Neuron (in vitro differentiated cells): ENCODE data around the gene BEST1.
"Not testable (repeated sequence)": the region's sequence is repeated elsewhere in the genome, so short reads cannot be mapped to it uniquely, and the experiment has no call there.

Source experiments
- H2AFZ ChIP-seq: one replicate; pipeline ENCODE4 v1.6.1; 2013; ENCODE audit warnings: low read depth, mild to moderate bottlenecking, inconsistent platforms, low read length, moderate library complexity
- H3K27me3 ChIP-seq: one replicate; pipeline ENCODE4 v1.6.1; 2013; ENCODE audit warnings: low read length; ENCODE audit not compliant: insufficient read depth
- H3K36me3 ChIP-seq: one replicate; pipeline ENCODE4 v1.6.1; 2013; ENCODE audit warnings: low read length; ENCODE audit not compliant: insufficient read depth
- H3K4me1 ChIP-seq: one replicate; pipeline ENCODE4 v1.6.1; 2013; ENCODE audit warnings: low read length; ENCODE audit not compliant: insufficient read depth
- H3K4me3 ChIP-seq: 2 replicates; pipeline ENCODE4 v1.5.1; 2013; ENCODE audit warnings: mild to moderate bottlenecking, low read length, moderate library complexity
- H3K9me3 ChIP-seq: one replicate; pipeline ENCODE4 v1.6.1; 2013; ENCODE audit warnings: low read length

BEST1 gene

GRCh38 chr11:61957021-61957770, 7.0 kb downstream of the BEST1 start:
- H2AFZ ChIP-seq = no peak overlapping the region
- H3K4me1 ChIP-seq = no peaks in the 10 kb centered on the region
- no peaks in the 10 kb centered on the region for H3K9me3 ChIP-seq
- no peak overlapping the region for H3K4me3 ChIP-seq
- no peaks in the 10 kb centered on the region for H3K27me3 ChIP-seq
- no peaks in the 10 kb centered on the region for H3K36me3 ChIP-seq

GRCh38 chr11:61958590-61958989, 8.4 kb downstream of the BEST1 start:
- Histone ChIP-seq H3K4me3 (no peak overlapping the region), H3K4me1 (no peaks in the 10 kb centered on the region), H3K9me3 (no peaks in the 10 kb centered on the region), H3K27me3 (no peaks in the 10 kb centered on the region), H2AFZ (no peak overlapping the region), H3K36me3 (peaks cover 7% of the 10 kb centered on the region)

DNA sequence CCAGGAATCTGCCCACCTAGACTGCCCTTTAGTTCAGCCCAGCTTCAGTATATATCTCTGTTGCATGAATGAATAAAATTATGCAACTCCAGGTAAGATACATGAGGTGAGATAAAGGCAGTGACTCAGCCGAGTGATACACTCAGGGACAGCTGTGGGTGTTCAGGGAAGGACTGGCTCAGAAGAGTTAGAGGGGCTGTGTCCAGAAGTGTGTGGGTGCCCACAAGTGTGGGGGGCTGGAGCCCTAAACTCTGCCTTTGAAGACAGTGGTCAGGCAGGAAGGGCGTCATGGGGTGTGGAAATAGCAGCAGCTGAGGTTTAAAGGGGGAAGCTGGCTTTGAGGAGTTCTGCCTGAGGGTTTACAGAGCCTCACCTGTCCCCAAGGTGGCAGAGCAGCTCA, 9.0 kb downstream of the BEST1 start:
- H2AFZ ChIP-seq = no peak overlapping the region
- no peaks in the 10 kb centered on the region for H3K9me3 ChIP-seq
- H3K36me3 ChIP-seq = peaks cover 12% of the 10 kb centered on the region
- H3K4me1 ChIP-seq = no peaks in the 10 kb centered on the region
- no peak overlapping the region for H3K4me3 ChIP-seq
- H3K27me3 ChIP-seq = no peaks in the 10 kb centered on the region

- Histone ChIP-seq H3K36me3 (peaks cover 16% of the 10 kb centered on the region), H3K9me3 (no peaks in the 10 kb centered on the region), H2AFZ (no peak overlapping the region), H3K27me3 (no peaks in the 10 kb centered on the region), H3K4me3 (no peak overlapping the region), H3K4me1 (no peaks in the 10 kb centered on the region)
Observed at GRCh38 chr11:61959678-61960077, 9.5 kb downstream of the BEST1 start.

DNA sequence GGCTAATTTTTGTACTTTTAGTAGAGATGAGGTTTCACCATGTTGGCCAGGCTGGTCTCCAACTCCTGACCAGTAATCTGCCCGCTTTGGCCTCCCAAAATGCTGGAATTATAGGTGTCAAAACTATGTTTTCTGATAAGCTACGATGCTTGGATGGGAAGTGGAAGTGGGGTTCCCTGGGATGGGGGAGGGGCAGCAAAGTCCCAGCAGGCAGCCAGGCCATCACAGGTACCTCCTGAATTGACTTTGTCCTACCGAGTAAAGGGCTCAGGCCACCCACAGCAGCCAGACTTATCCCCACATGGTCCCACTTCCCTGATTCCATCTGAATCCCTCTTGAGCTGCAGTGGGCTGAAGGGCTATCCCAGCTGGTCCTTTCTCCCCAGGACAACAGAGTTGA, 10.4 kb downstream of the BEST1 start:
- H3K36me3 ChIP-seq = peaks cover 24% of the 10 kb centered on the region
- H3K27me3 ChIP-seq = no peaks in the 10 kb centered on the region
- H3K9me3 ChIP-seq = no peaks in the 10 kb centered on the region
- peaks cover 4% of the 10 kb centered on the region for H3K4me1 ChIP-seq
- no peak overlapping the region for H2AFZ ChIP-seq
- no peak overlapping the region for H3K4me3 ChIP-seq

DNA sequence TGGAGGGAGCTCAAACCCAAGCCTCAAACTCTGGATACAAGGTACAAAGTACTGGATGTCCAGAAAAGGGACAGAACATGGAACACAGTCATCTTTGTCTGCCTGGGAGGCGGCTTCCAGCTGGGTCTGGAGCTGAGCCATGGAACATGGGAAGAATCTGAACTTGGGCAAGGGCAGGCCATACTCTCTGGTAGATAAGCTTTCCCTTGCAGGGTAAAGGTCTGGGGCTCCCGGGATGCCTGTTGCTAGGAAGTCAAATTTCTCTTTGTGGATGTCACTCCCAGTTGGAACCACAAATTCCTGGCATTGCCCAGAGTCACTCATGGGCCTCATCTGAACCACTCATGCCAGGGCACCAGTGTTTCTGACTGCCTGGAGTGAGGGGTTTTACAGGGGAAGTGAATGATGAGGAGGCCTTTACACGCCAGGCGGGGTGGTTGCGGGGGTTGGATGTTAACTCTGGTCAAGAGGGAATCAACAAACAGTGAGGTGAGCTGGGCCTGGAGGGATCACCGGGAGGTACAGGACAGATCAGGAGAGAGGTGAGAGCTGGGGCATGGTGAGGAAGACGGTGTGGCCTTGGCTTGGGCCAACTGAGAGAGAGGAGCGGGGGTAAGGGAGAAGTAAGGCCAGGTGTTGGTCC, 11.5 kb downstream of the BEST1 start:
- Histone ChIP-seq H3K9me3 (no peaks in the 10 kb centered on the region), H3K27me3 (no peaks in the 10 kb centered on the region), H3K4me1 (peaks cover 10% of the 10 kb centered on the region), H3K36me3 (peaks cover 26% of the 10 kb centered on the region), H3K4me3 (no peak overlapping the region), H2AFZ (no peak overlapping the region)

- no peaks in the 10 kb centered on the region for H3K27me3 ChIP-seq
- H3K36me3 ChIP-seq = peaks cover 26% of the 10 kb centered on the region
- H3K4me1 ChIP-seq = peaks cover 10% of the 10 kb centered on the region
- H3K4me3 ChIP-seq = no peak overlapping the region
- H3K9me3 ChIP-seq = no peaks in the 10 kb centered on the region
- no peak overlapping the region for H2AFZ ChIP-seq
Observed at GRCh38 chr11:61962213-61963015, 12.3 kb downstream of the BEST1 start.

DNA sequence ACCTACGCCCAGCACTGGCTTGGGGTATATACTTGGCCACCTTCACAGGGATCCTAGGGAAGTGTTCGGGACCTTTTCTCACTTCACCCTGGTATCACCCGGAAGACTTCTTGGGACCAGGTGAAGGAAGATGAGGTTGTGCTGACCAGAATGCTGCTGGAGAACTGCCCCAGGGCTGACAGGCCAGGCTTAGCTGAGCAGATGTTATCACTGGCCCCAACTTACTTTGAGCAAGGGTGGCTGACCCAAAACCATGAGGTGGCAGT, 12.8 kb downstream of the BEST1 start:
- Histone ChIP-seq H3K36me3 (peaks cover 26% of the 10 kb centered on the region), H3K4me3 (no peak overlapping the region), H3K9me3 (no peaks in the 10 kb centered on the region), H3K27me3 (no peaks in the 10 kb centered on the region), H2AFZ (no peak overlapping the region), H3K4me1 (peaks cover 12% of the 10 kb centered on the region)

DNA sequence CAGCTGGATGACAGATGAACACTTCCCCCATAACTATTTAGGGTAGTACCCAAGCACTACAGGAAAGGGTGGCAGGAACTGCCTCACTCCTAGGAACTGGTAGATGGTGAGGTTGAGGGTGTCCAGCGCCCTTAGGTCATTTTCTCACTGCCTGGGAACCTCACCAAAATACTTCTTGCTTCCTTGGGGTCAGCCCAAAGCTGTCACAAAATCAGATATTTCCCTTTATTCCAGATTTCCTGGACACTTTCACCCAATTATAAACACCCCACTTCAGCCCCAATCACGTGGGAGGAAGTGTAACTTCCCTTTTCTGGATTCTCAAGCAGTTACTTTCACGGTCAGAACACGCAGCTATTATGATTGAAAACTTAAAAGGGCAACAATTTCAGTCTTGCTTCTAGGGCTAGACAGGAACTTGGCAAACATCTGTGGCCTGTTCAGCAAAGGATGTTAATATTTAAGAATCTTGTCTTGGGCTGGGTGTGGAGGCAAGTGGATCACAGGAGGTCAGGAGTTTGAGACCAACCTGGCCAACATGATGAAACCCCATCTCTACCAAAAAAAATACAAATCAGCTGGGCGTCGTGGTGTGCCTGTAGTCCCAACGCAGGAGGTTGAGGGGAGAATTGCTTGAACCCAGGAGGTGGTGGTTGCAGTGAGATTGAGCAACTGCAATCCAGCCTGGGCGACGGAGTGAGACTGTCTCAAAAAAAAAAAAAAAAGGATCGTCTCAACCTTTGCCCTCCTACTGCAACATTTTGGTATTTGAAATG, 13.3 kb downstream of the BEST1 start:
- Histone ChIP-seq H3K4me3 (no peak overlapping the region), H3K4me1 (peaks cover 16% of the 10 kb centered on the region), H2AFZ (no peak overlapping the region), H3K27me3 (no peaks in the 10 kb centered on the region), H3K36me3 (peaks cover 26% of the 10 kb centered on the region), H3K9me3 (no peaks in the 10 kb centered on the region)

DNA sequence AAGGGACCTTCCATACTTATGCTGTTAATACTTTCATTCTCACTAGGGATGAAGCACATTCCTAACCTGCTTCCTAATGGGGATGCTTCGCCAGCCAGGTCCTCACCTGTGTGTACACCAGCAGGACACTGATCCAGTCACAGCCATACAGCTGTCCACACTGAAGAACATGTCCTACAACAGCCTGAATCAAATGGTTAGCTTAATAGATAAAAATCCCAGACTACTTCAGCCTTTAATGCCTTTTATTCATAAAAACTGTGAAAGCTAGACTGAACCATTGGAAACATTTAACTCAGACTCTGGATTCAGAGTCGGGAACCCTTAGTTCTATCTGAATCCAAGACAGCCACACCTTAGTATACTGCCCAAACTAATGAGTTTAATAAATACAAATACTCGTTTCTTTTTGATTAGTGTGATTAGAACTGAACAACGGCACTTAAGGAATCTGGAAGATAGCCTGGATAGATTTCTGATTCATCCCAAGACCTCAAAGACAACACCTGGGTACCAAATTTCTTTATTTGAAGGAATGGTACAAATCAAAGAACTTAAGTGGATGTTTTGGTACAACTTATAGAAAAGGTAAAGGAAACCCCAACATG, 14.0 kb downstream of the BEST1 start:
- no peaks in the 10 kb centered on the region for H3K9me3 ChIP-seq
- H3K4me1 ChIP-seq = peaks cover 16% of the 10 kb centered on the region
- H3K36me3 ChIP-seq = peaks cover 26% of the 10 kb centered on the region
- no peaks in the 10 kb centered on the region for H3K27me3 ChIP-seq
- H3K4me3 ChIP-seq = no peak overlapping the region
- H2AFZ ChIP-seq = no peak overlapping the region

GRCh38 chr11:61964666-61965271, 14.6 kb downstream of the BEST1 start:
- H3K4me3 ChIP-seq, H2AFZ ChIP-seq, H3K9me3 ChIP-seq, H3K27me3 ChIP-seq: not testable (repeated sequence)
- Histone ChIP-seq H3K4me1 (peaks cover 16% of the 10 kb centered on the region), H3K36me3 (peaks cover 26% of the 10 kb centered on the region)

GRCh38 chr11:61966734-61967115, 16.6 kb downstream of the BEST1 start:
- Histone ChIP-seq H2AFZ (no peak overlapping the region), H3K4me1 (peaks cover 22% of the 10 kb centered on the region), H3K27me3 (no peaks in the 10 kb centered on the region), H3K9me3 (no peaks in the 10 kb centered on the region), H3K36me3 (peaks cover 26% of the 10 kb centered on the region), H3K4me3 (peak overlapping the region; percentile 86)
